WTC11 (cell line): Measurements from ENCODE around the gene FRMD4A. TPM values are rescaled to one million over a fixed set of nuclear protein-coding genes. Genes with fewer than 3 reads are reported as not detected.

Source experiments
- ATAC-seq: fragments of 200-7000 bp; cut with Tn5 transposase; 2 replicates; pipeline ENCODE4 v1.10.0; 2021; ENCODE audit warnings: mild to moderate bottlenecking, moderate library complexity
- CTCF ChIA-PET: fragments of 300-600 bp; sonication (Branson Sonifier 250); formaldehyde crosslinking; loops from one replicate; lab custom pipeline; 2021; ENCODE audit warnings: antibody characterized with exemption; lab: Charles Lee
- POLR2A ChIA-PET: fragments of 350-600 bp; sonication (Branson Sonifier 250); formaldehyde crosslinking; loops from one replicate; lab custom pipeline; 2021; ENCODE audit warnings: antibody characterized with exemption; lab: Charles Lee
- DNase-seq: peaks from one replicate; pipeline ENCODE4 v3.0.0; 2021; ENCODE audit warnings: low spot score
- H3K27ac Mint-ChIP-seq: 2 replicates; pipeline ENCODE4 v1.8.0; 2021; ENCODE audit warnings: mixed read lengths
- H3K27me3 Mint-ChIP-seq: 2 replicates; pipeline ENCODE4 v1.8.0; 2021; ENCODE audit warnings: low read depth, mild to moderate bottlenecking, moderate library complexity, mixed read lengths
- H3K36me3 Mint-ChIP-seq: 2 replicates; pipeline ENCODE4 v1.8.0; 2021; ENCODE audit warnings: mixed read lengths
- H3K4me1 Mint-ChIP-seq: 2 replicates; pipeline ENCODE4 v1.8.0; 2022; ENCODE audit warnings: mixed read lengths
- H3K4me3 Mint-ChIP-seq: 2 replicates; pipeline ENCODE4 v1.8.0; 2021; ENCODE audit warnings: mild to moderate bottlenecking, moderate library complexity, mixed read lengths
- H3K9me3 Mint-ChIP-seq: 2 replicates; pipeline ENCODE4 v1.8.0; 2021; ENCODE audit warnings: mixed read lengths
- ATF1 ChIP-seq: sonication (generic); formaldehyde crosslinking; IDR thresholded peaks from 2 replicates; pipeline ENCODE4 v1.8.1; 2023; ENCODE audit warnings: mild to moderate bottlenecking, moderate library complexity, missing genetic modification reagents
- ATF3 ChIP-seq: sonication (generic); formaldehyde crosslinking; conservative IDR thresholded peaks from 2 replicates; pipeline ENCODE4 v1.8.1; 2022; ENCODE audit warnings: mild to moderate bottlenecking, missing genetic modification reagents
- CDX4 ChIP-seq: fragments of 250-450 bp; sonication (Bioruptor Pico); IDR thresholded peaks from 2 replicates; pipeline ENCODE4 v1.9.0; 2021; ENCODE audit warnings: moderate library complexity, mild to moderate bottlenecking, inconsistent platforms, borderline replicate concordance
- CREM ChIP-seq: sonication (generic); formaldehyde crosslinking; IDR thresholded peaks from 2 replicates; pipeline ENCODE4 v1.8.1; 2022; ENCODE audit warnings: mild to moderate bottlenecking, missing genetic modification reagents, moderate library complexity
- E2F4 ChIP-seq: sonication (generic); formaldehyde crosslinking; IDR thresholded peaks from 2 replicates; pipeline ENCODE4 v1.8.1; 2022; ENCODE audit warnings: low read depth, mild to moderate bottlenecking, moderate library complexity, missing genetic modification reagents, borderline replicate concordance
- ELF4 ChIP-seq: sonication (generic); formaldehyde crosslinking; IDR thresholded peaks from 2 replicates; pipeline ENCODE4 v1.8.1; 2022; ENCODE audit warnings: low read depth, mild to moderate bottlenecking, moderate library complexity, missing genetic modification reagents
- ESRRA ChIP-seq: sonication (generic); formaldehyde crosslinking; IDR thresholded peaks from 2 replicates; pipeline ENCODE4 v1.8.1; 2022; ENCODE audit warnings: mild to moderate bottlenecking, missing genetic modification reagents, borderline replicate concordance
- GABPB1 ChIP-seq: sonication (generic); formaldehyde crosslinking; IDR thresholded peaks from 2 replicates; pipeline ENCODE4 v1.8.1; 2023; ENCODE audit warnings: mild to moderate bottlenecking, missing genetic modification reagents
- GRHL2 ChIP-seq: fragments of 250-450 bp; sonication (Bioruptor Pico); IDR thresholded peaks from 2 replicates; pipeline ENCODE4 v1.8.0; 2022; ENCODE audit warnings: mild to moderate bottlenecking, moderate library complexity; ENCODE audit not compliant: insufficient replicate concordance, severe bottlenecking
- JAZF1 ChIP-seq: fragments of 250-450 bp; sonication (Bioruptor Pico); IDR thresholded peaks from 2 replicates; pipeline ENCODE4 v1.9.0; 2021; ENCODE audit warnings: moderate library complexity, mild to moderate bottlenecking, inconsistent platforms
- NR2C2 ChIP-seq: sonication (generic); formaldehyde crosslinking; IDR thresholded peaks from 2 replicates; pipeline ENCODE4 v1.8.0; 2022; ENCODE audit warnings: mild to moderate bottlenecking, missing genetic modification reagents
- NR3C1 ChIP-seq: sonication (generic); formaldehyde crosslinking; conservative IDR thresholded peaks from 2 replicates; pipeline ENCODE4 v1.8.1; 2023; ENCODE audit warnings: low read depth, mild to moderate bottlenecking, missing genetic modification reagents
- RORB ChIP-seq: fragments of 250-450 bp; sonication (Bioruptor Pico); IDR thresholded peaks from 2 replicates; pipeline ENCODE4 v1.9.0; 2021; ENCODE audit warnings: mild to moderate bottlenecking
- SMAD3 ChIP-seq: sonication (generic); formaldehyde crosslinking; IDR thresholded peaks from 2 replicates; pipeline ENCODE4 v1.8.0; 2022; ENCODE audit warnings: missing genetic modification reagents, mild to moderate bottlenecking, borderline replicate concordance
- TCF7 ChIP-seq: sonication (generic); formaldehyde crosslinking; IDR thresholded peaks from 2 replicates; pipeline ENCODE4 v1.8.0; 2022; ENCODE audit warnings: mild to moderate bottlenecking, low read depth, missing genetic modification reagents, moderate library complexity
- TEAD4 ChIP-seq: sonication (generic); formaldehyde crosslinking; IDR thresholded peaks from 2 replicates; pipeline ENCODE4 v1.8.0; 2022; ENCODE audit warnings: mild to moderate bottlenecking, missing genetic modification reagents
- ZBTB21 ChIP-seq: sonication (generic); formaldehyde crosslinking; IDR thresholded peaks from 2 replicates; pipeline ENCODE4 v1.8.1; 2023; ENCODE audit warnings: mild to moderate bottlenecking, missing genetic modification reagents, borderline replicate concordance
- ZNF232 ChIP-seq: sonication (generic); formaldehyde crosslinking; IDR thresholded peaks from 2 replicates; pipeline ENCODE4 v1.8.0; 2022; ENCODE audit warnings: mild to moderate bottlenecking, missing genetic modification reagents
- total RNA-seq: library from RNA; stranded (reverse); gene quantifications from 3 replicates; pipeline ENCODE4 v1.2.3, GENCODE V29; 2021
- TF ChIP-seq, protein P1 (sequence below): sonication (generic); formaldehyde crosslinking; IDR thresholded peaks from 2 replicates; pipeline ENCODE4 v1.8.0; 2022; ENCODE audit warnings: missing genetic modification reagents
- TF ChIP-seq, protein P2 (sequence below): sonication (generic); formaldehyde crosslinking; IDR thresholded peaks from 2 replicates; pipeline ENCODE4 v1.8.1; 2022; ENCODE audit warnings: missing genetic modification reagents, borderline replicate concordance
- TF ChIP-seq, protein P3 (sequence below): sonication (generic); formaldehyde crosslinking; IDR thresholded peaks from 2 replicates; pipeline ENCODE4 v1.8.1; 2023; ENCODE audit warnings: mild to moderate bottlenecking, missing genetic modification reagents, moderate library complexity
- TF ChIP-seq, protein P4 (sequence below): sonication (generic); formaldehyde crosslinking; IDR thresholded peaks from 2 replicates; pipeline ENCODE4 v1.8.0; 2023; ENCODE audit warnings: missing genetic modification reagents
- TF ChIP-seq, protein P5 (sequence below): sonication (generic); formaldehyde crosslinking; IDR thresholded peaks from 2 replicates; pipeline ENCODE4 v1.8.1; 2023; ENCODE audit warnings: mild to moderate bottlenecking, missing genetic modification reagents
- TF ChIP-seq, protein P6 (sequence below): sonication (generic); formaldehyde crosslinking; IDR thresholded peaks from 2 replicates; pipeline ENCODE4 v1.8.1; 2022; ENCODE audit warnings: low read depth, missing genetic modification reagents, borderline replicate concordance

The FRMD4A gene
- total RNA-seq, 1 experiment from 2014 or later = 35.5 TPM

GRCh38 chr10:14120812-14121211, 209.9 kb downstream of the FRMD4A start:
- CTCF ChIA-PET = no interaction called here
- no peaks in the 10 kb centered on the region for H3K9me3 Mint-ChIP-seq
- TF ChIP-seq, protein P1, sequence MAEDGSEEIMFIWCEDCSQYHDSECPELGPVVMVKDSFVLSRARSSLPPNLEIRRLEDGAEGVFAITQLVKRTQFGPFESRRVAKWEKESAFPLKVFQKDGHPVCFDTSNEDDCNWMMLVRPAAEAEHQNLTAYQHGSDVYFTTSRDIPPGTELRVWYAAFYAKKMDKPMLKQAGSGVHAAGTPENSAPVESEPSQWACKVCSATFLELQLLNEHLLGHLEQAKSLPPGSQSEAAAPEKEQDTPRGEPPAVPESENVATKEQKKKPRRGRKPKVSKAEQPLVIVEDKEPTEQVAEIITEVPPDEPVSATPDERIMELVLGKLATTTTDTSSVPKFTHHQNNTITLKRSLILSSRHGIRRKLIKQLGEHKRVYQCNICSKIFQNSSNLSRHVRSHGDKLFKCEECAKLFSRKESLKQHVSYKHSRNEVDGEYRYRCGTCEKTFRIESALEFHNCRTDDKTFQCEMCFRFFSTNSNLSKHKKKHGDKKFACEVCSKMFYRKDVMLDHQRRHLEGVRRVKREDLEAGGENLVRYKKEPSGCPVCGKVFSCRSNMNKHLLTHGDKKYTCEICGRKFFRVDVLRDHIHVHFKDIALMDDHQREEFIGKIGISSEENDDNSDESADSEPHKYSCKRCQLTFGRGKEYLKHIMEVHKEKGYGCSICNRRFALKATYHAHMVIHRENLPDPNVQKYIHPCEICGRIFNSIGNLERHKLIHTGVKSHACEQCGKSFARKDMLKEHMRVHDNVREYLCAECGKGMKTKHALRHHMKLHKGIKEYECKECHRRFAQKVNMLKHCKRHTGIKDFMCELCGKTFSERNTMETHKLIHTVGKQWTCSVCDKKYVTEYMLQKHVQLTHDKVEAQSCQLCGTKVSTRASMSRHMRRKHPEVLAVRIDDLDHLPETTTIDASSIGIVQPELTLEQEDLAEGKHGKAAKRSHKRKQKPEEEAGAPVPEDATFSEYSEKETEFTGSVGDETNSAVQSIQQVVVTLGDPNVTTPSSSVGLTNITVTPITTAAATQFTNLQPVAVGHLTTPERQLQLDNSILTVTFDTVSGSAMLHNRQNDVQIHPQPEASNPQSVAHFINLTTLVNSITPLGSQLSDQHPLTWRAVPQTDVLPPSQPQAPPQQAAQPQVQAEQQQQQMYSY (CRISPR knock-in tag) = no peak
- no peak for TF ChIP-seq ELF4 (CRISPR knock-in tag)
- no peak for TF ChIP-seq ZNF232 (CRISPR knock-in tag)
- no peak for TF ChIP-seq JAZF1
- TF ChIP-seq, protein P2, sequence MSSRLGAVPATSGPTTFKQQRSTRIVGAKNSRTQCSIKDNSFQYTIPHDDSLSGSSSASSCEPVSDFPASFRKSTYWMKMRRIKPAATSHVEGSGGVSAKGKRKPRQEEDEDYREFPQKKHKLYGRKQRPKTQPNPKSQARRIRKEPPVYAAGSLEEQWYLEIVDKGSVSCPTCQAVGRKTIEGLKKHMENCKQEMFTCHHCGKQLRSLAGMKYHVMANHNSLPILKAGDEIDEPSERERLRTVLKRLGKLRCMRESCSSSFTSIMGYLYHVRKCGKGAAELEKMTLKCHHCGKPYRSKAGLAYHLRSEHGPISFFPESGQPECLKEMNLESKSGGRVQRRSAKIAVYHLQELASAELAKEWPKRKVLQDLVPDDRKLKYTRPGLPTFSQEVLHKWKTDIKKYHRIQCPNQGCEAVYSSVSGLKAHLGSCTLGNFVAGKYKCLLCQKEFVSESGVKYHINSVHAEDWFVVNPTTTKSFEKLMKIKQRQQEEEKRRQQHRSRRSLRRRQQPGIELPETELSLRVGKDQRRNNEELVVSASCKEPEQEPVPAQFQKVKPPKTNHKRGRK = no peak
- no peak for TF ChIP-seq ATF3
- TF ChIP-seq TEAD4 (CRISPR knock-in tag) = no peak
- TF ChIP-seq ATF1 (CRISPR knock-in tag) = no peak
- no peak for TF ChIP-seq GABPB1 (CRISPR knock-in tag)
- no peak for TF ChIP-seq ESRRA
- TF ChIP-seq, protein P3, sequence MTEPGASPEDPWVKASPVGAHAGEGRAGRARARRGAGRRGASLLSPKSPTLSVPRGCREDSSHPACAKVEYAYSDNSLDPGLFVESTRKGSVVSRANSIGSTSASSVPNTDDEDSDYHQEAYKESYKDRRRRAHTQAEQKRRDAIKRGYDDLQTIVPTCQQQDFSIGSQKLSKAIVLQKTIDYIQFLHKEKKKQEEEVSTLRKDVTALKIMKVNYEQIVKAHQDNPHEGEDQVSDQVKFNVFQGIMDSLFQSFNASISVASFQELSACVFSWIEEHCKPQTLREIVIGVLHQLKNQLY = no peak
- TF ChIP-seq CREM (CRISPR knock-in tag) = no peak
- TF ChIP-seq TCF7 (CRISPR knock-in tag) = no peak
- no peak for TF ChIP-seq GRHL2
- TF ChIP-seq, protein P4, sequence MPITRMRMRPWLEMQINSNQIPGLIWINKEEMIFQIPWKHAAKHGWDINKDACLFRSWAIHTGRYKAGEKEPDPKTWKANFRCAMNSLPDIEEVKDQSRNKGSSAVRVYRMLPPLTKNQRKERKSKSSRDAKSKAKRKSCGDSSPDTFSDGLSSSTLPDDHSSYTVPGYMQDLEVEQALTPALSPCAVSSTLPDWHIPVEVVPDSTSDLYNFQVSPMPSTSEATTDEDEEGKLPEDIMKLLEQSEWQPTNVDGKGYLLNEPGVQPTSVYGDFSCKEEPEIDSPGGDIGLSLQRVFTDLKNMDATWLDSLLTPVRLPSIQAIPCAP = no peak
- no peak for TF ChIP-seq E2F4 (CRISPR knock-in tag)
- TF ChIP-seq NR2C2 = no peak
- TF ChIP-seq, all 79 proteins: peak for 0
- H3K27me3 Mint-ChIP-seq = no peaks in the 10 kb centered on the region
- no peak overlapping the region for H3K4me3 Mint-ChIP-seq
- DNase-seq = no peak
- POLR2A ChIA-PET = no interaction called here
- H3K36me3 Mint-ChIP-seq = no peaks in the 10 kb centered on the region
- peaks cover 4% of the 10 kb centered on the region for H3K4me1 Mint-ChIP-seq
- ATAC-seq = no peak
- no peak overlapping the region for H3K27ac Mint-ChIP-seq

- peaks cover 4% of the 10 kb centered on the region for H3K4me1 Mint-ChIP-seq
- no peaks in the 10 kb centered on the region for H3K36me3 Mint-ChIP-seq
- CTCF ChIA-PET = no interaction called here
- no peak overlapping the region for H3K4me3 Mint-ChIP-seq
- no peaks in the 10 kb centered on the region for H3K27me3 Mint-ChIP-seq
- H3K9me3 Mint-ChIP-seq = no peaks in the 10 kb centered on the region
- no peak overlapping the region for H3K27ac Mint-ChIP-seq
- DNase-seq (no peak), ATAC-seq (no peak)
- POLR2A ChIA-PET = no interaction called here
- TF ChIP-seq, protein P5, sequence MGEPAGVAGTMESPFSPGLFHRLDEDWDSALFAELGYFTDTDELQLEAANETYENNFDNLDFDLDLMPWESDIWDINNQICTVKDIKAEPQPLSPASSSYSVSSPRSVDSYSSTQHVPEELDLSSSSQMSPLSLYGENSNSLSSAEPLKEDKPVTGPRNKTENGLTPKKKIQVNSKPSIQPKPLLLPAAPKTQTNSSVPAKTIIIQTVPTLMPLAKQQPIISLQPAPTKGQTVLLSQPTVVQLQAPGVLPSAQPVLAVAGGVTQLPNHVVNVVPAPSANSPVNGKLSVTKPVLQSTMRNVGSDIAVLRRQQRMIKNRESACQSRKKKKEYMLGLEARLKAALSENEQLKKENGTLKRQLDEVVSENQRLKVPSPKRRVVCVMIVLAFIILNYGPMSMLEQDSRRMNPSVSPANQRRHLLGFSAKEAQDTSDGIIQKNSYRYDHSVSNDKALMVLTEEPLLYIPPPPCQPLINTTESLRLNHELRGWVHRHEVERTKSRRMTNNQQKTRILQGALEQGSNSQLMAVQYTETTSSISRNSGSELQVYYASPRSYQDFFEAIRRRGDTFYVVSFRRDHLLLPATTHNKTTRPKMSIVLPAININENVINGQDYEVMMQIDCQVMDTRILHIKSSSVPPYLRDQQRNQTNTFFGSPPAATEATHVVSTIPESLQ = no peak
- TF ChIP-seq, protein P6, sequence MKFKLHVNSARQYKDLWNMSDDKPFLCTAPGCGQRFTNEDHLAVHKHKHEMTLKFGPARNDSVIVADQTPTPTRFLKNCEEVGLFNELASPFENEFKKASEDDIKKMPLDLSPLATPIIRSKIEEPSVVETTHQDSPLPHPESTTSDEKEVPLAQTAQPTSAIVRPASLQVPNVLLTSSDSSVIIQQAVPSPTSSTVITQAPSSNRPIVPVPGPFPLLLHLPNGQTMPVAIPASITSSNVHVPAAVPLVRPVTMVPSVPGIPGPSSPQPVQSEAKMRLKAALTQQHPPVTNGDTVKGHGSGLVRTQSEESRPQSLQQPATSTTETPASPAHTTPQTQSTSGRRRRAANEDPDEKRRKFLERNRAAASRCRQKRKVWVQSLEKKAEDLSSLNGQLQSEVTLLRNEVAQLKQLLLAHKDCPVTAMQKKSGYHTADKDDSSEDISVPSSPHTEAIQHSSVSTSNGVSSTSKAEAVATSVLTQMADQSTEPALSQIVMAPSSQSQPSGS = no peak
- TF ChIP-seq RORB (CRISPR knock-in tag) (no peak), NR3C1 (CRISPR knock-in tag) (no peak), ZBTB21 (CRISPR knock-in tag) (no peak), CDX4 (CRISPR knock-in tag) (no peak), SMAD3 (no peak)
Observed at GRCh38 chr10:14118953-14119352, 211.8 kb downstream of the FRMD4A start.
